ENCODE measurements around the gene ARHGAP6. TPM values are rescaled to one million over a fixed set of nuclear protein-coding genes. Genes with fewer than 3 reads are reported as not detected.
"Not testable (repeated sequence)": the region's sequence is repeated elsewhere in the genome, so short reads cannot be mapped to it uniquely, and the experiment has no call there.

ARHGAP6 gene
- total RNA-seq, 1 experiment from 2014 or later = not detected

DNA sequence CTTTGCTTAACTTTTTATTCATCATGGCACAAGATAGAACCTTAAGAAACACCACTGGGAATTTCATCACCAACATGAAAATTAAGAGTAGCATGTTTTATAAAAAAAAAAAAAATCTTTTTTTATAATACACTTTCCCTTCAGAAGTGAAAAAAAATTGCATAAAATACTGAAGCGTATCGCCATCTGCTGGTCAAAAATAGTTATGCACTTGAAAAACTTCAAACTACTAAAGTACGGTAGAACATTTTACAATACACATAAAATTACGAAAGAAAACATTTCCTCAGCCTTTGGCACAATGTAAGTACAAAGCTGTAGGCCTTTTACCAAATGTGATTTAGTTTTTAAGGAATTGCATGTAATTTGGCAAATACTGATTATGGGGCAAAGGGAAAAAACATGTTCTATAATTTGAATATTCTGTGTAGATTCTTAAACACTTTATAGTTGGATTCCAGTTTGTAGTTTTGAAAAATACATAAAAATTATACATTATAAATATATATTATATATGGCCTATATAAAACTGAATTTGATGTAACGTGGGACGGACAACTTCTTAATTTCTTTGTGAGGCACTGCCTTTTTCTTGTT is 528.1 kb downstream of the ARHGAP6 start:
- no peak overlapping the region for H3K4me2 ChIP-seq (ENCODE audit: low read depth, low read length, poor library complexity, severe bottlenecking)
- H3K9ac ChIP-seq (ENCODE audit: low read length) = no peak overlapping the region
- H4K20me1 ChIP-seq (ENCODE audit: insufficient read depth, low read depth, low read length) = no peaks in the 10 kb centered on the region
- no peaks in the 10 kb centered on the region for H3K36me3 ChIP-seq (ENCODE audit: insufficient read depth, low read length)
- H3K9me2 ChIP-seq (replicated peaks; ENCODE audit: insufficient read depth, low read length) = no peaks in the 10 kb centered on the region
- H3K27ac ChIP-seq (ENCODE audit: low read length) = no peak overlapping the region
- no peaks in the 10 kb centered on the region for H3K9me3 ChIP-seq (ENCODE audit: low read length)
- H3K27me3 ChIP-seq (ENCODE audit: low read length) = no peaks in the 10 kb centered on the region
- H3K4me3 ChIP-seq (ENCODE audit: low read length) = no peak overlapping the region
- no peak overlapping the region for H2AFZ ChIP-seq (ENCODE audit: low read length)
- peak; percentile 79 for DNase-seq
- H3K79me2 ChIP-seq (ENCODE audit: low read length) = no peaks in the 10 kb centered on the region
- H3K4me1 ChIP-seq (ENCODE audit: low read length) = peaks cover 12% of the 10 kb centered on the region

DNA sequence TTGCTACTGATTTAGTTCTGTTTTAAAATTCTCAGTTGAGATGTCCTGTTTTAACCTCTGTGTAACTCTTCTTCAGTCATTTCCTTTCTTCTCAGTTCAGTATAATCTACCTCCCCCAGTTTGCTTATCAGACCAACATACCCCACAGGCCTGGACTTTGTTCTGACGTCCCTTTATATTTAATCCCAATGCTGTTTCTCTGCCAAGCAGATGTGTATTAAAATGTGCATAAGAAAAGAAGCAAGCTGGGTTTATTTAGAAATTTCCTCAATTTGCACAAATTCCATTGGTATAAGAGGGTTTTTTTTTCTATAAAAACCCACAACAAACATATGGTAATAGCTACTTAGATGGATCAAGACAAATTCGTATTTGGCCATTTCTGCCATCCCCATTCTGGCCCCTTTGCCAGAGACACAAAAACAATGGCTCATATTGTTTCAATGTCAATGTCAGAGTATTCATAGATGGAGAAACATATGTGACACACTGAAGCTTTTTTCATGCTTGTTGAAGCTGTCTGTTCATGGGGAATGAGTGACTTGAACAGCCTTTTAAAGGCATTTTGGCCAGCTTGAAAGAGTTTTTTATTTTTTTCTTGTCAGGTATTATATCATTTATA is 530.0 kb downstream of the ARHGAP6 start:
- Histone ChIP-seq H3K36me3 (ENCODE audit: insufficient read depth, low read length) (no peaks in the 10 kb centered on the region), H3K9ac (ENCODE audit: low read length) (no peak overlapping the region), H3K79me2 (ENCODE audit: low read length) (no peaks in the 10 kb centered on the region), H3K9me3 (ENCODE audit: low read length) (no peaks in the 10 kb centered on the region), H3K27me3 (ENCODE audit: low read length) (no peaks in the 10 kb centered on the region), H3K4me1 (ENCODE audit: low read length) (peaks cover 12% of the 10 kb centered on the region), H2AFZ (ENCODE audit: low read length) (no peak overlapping the region), H3K4me3 (ENCODE audit: low read length) (no peak overlapping the region), H4K20me1 (ENCODE audit: insufficient read depth, low read depth, low read length) (no peaks in the 10 kb centered on the region), H3K4me2 (ENCODE audit: low read depth, low read length, poor library complexity, severe bottlenecking) (no peak overlapping the region), H3K9me2 (replicated peaks; ENCODE audit: insufficient read depth, low read length) (no peaks in the 10 kb centered on the region), H3K27ac (ENCODE audit: low read length) (no peak overlapping the region)
- DNase-seq = no peak

DNA sequence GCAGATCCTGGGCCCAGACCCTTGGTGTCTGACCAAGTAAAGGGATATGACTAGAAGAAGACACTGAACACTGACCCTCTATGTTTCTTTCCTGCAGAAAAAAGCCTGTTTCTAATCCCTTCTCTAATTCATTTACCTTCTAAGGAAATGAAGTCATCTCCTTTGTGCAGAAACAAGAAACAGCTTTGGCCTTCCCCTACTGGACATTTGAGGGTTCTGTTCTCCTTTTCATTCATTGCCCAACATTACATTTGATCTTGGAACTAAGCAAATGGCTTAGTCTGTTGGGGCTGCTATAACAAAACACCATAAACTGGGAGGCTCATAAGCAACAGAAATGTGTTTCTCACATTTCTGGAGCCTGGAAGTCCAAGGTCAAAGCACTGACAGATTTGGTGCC is 534.6 kb downstream of the ARHGAP6 start:
- no peaks in the 10 kb centered on the region for H3K36me3 ChIP-seq (ENCODE audit: insufficient read depth, low read length)
- no peak overlapping the region for H3K4me2 ChIP-seq (ENCODE audit: low read depth, low read length, poor library complexity, severe bottlenecking)
- H3K27me3 ChIP-seq (ENCODE audit: low read length) = no peaks in the 10 kb centered on the region
- no peak overlapping the region for H3K27ac ChIP-seq (ENCODE audit: low read length)
- DNase-seq = no peak
- no peaks in the 10 kb centered on the region for H4K20me1 ChIP-seq (ENCODE audit: insufficient read depth, low read depth, low read length)
- peaks cover 3% of the 10 kb centered on the region; the same call in 1 of the 2 replicates for H3K9me3 ChIP-seq (ENCODE audit: low read length)
- H3K4me1 ChIP-seq (ENCODE audit: low read length) = peaks cover 12% of the 10 kb centered on the region
- no peaks in the 10 kb centered on the region for H3K79me2 ChIP-seq (ENCODE audit: low read length)
- H3K4me3 ChIP-seq (ENCODE audit: low read length) = no peak overlapping the region
- no peak overlapping the region for H2AFZ ChIP-seq (ENCODE audit: low read length)
- no peaks in the 10 kb centered on the region for H3K9me2 ChIP-seq (replicated peaks; ENCODE audit: insufficient read depth, low read length)
- no peak overlapping the region for H3K9ac ChIP-seq (ENCODE audit: low read length)

DNA sequence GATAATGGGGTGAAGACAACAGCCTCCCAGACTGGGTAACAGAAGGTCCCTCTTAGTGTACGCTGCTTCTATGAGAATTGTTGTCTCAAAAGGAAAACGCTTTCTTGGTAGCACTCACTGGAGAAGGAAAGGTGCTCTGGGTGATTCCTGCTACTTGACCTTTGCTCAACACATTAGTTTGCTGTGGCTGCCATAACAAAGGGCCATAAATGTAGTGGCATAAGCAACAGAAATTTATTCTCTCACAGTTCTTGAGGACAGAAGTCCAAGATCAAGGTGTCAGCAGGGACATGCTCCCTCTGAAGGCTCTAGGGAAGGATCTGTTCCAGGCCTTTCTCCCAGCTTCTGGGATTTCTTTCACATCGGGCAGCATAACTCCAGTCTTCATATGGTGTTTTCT is 535.6 kb downstream of the ARHGAP6 start:
- Histone ChIP-seq H3K4me2 (ENCODE audit: low read depth, low read length, poor library complexity, severe bottlenecking) (no peak overlapping the region), H3K9me2 (replicated peaks; ENCODE audit: insufficient read depth, low read length) (no peaks in the 10 kb centered on the region), H3K9ac (ENCODE audit: low read length) (no peak overlapping the region), H3K4me3 (ENCODE audit: low read length) (no peak overlapping the region), H4K20me1 (ENCODE audit: insufficient read depth, low read depth, low read length) (no peaks in the 10 kb centered on the region), H3K27me3 (ENCODE audit: low read length) (no peaks in the 10 kb centered on the region), H3K4me1 (ENCODE audit: low read length) (peaks cover 12% of the 10 kb centered on the region), H3K79me2 (ENCODE audit: low read length) (no peaks in the 10 kb centered on the region), H3K27ac (ENCODE audit: low read length) (no peak overlapping the region), H3K36me3 (ENCODE audit: insufficient read depth, low read length) (no peaks in the 10 kb centered on the region), H3K9me3 (ENCODE audit: low read length) (peaks cover 3% of the 10 kb centered on the region; the same call in 1 of the 2 replicates), H2AFZ (ENCODE audit: low read length) (no peak overlapping the region)
- no peak for DNase-seq

DNA sequence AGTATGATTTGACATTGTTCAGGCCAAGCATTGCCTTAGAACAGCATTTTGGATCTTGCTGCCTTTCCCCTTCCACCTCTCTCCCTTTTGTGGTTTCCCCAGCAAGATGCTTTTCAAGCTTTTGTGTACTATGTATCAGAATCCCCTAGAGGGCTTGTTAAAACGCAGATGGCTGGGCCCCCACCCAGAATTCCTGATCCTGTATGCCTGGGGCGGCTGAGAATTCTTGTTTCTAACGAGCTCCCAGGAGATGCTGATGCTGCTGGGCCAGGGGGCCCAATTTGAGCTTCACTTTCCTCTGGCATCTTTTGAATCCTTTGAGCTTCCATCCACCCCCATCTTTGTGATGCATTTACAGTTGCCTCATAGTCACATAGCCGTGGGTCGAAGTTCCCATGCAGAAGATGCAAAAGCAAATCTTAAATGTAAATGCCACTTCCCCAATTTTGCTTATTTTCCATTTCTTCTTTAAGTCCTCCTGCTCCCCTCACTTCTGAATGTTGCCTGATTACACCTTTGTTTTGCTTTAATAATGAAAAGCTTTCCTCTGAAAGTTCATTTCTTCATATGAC is 536.1 kb downstream of the ARHGAP6 start:
- peaks cover 12% of the 10 kb centered on the region for H3K4me1 ChIP-seq (ENCODE audit: low read length)
- no peaks in the 10 kb centered on the region for H4K20me1 ChIP-seq (ENCODE audit: insufficient read depth, low read depth, low read length)
- no peak overlapping the region for H2AFZ ChIP-seq (ENCODE audit: low read length)
- H3K79me2 ChIP-seq (ENCODE audit: low read length) = no peaks in the 10 kb centered on the region
- no peak overlapping the region for H3K4me2 ChIP-seq (ENCODE audit: low read depth, low read length, poor library complexity, severe bottlenecking)
- DNase-seq = no peak
- H3K27ac ChIP-seq (ENCODE audit: low read length) = no peak overlapping the region
- H3K27me3 ChIP-seq (ENCODE audit: low read length) = no peaks in the 10 kb centered on the region
- peaks cover 3% of the 10 kb centered on the region; the same call in 1 of the 2 replicates for H3K9me3 ChIP-seq (ENCODE audit: low read length)
- no peak overlapping the region for H3K4me3 ChIP-seq (ENCODE audit: low read length)
- H3K36me3 ChIP-seq (ENCODE audit: insufficient read depth, low read length) = no peaks in the 10 kb centered on the region
- no peak overlapping the region for H3K9ac ChIP-seq (ENCODE audit: low read length)
- H3K9me2 ChIP-seq (replicated peaks; ENCODE audit: insufficient read depth, low read length) = no peaks in the 10 kb centered on the region

DNA sequence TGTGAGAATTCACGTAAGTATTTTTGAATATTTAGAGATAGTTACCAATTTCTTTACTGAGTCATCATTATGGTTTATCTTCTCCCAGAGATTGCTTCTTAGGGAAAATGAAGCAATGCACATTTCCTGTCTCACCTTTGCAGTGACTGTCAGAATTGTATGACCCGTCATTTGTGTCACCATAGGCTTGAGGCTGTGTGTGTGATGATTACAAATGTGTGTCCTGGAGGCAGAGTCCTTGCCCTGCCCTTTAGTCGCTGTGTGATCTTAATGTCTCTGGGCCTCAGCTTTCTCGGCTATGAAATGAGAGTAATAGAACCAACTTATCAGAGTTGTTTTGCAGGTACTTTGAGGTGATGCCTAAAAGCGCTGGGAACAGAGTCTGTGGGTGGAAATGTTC is 540.7 kb downstream of the ARHGAP6 start:
- Histone ChIP-seq H3K9me3 (ENCODE audit: low read length) (peaks cover 3% of the 10 kb centered on the region; the same call in 1 of the 2 replicates), H3K9ac (ENCODE audit: low read length) (no peak overlapping the region), H3K4me2 (ENCODE audit: low read depth, low read length, poor library complexity, severe bottlenecking) (no peak overlapping the region), H3K9me2 (replicated peaks; ENCODE audit: insufficient read depth, low read length) (no peaks in the 10 kb centered on the region), H3K36me3 (ENCODE audit: insufficient read depth, low read length) (no peaks in the 10 kb centered on the region), H3K27ac (ENCODE audit: low read length) (no peak overlapping the region), H3K4me1 (ENCODE audit: low read length) (no peaks in the 10 kb centered on the region), H3K27me3 (ENCODE audit: low read length) (no peaks in the 10 kb centered on the region), H4K20me1 (ENCODE audit: insufficient read depth, low read depth, low read length) (no peaks in the 10 kb centered on the region), H3K4me3 (ENCODE audit: low read length) (no peak overlapping the region), H2AFZ (ENCODE audit: low read length) (no peak overlapping the region), H3K79me2 (ENCODE audit: low read length) (no peaks in the 10 kb centered on the region)
- no peak for DNase-seq

DNA sequence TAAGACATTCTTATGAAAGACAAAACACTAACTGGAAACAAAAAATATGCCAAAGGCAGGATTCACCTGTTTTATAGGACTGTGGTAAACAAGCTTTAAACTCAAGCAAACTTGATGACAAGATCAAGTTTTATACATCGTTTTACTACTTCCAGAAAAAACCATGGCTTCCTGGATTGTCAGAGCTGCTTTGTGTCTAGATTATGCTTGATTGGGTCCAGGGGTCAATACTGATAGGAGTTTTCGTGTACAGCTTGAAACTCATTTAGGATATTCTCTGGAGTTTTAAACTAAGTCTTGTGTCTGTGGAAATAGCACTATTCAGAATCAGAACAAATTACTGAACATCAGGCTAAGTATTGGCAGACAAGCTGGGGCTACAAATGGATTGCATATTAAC is 541.6 kb downstream of the ARHGAP6 start:
- no peaks in the 10 kb centered on the region for H3K27me3 ChIP-seq (ENCODE audit: low read length)
- H3K79me2 ChIP-seq (ENCODE audit: low read length) = no peaks in the 10 kb centered on the region
- peaks cover 3% of the 10 kb centered on the region; the same call in 1 of the 2 replicates for H3K9me3 ChIP-seq (ENCODE audit: low read length)
- no peaks in the 10 kb centered on the region for H4K20me1 ChIP-seq (ENCODE audit: insufficient read depth, low read depth, low read length)
- H3K4me1 ChIP-seq (ENCODE audit: low read length) = no peaks in the 10 kb centered on the region
- H3K4me2 ChIP-seq (ENCODE audit: low read depth, low read length, poor library complexity, severe bottlenecking) = no peak overlapping the region
- no peak for DNase-seq
- H3K36me3 ChIP-seq (ENCODE audit: insufficient read depth, low read length) = no peaks in the 10 kb centered on the region
- H3K9me2 ChIP-seq (replicated peaks; ENCODE audit: insufficient read depth, low read length) = no peaks in the 10 kb centered on the region
- no peak overlapping the region for H3K4me3 ChIP-seq (ENCODE audit: low read length)
- H2AFZ ChIP-seq (ENCODE audit: low read length) = no peak overlapping the region
- no peak overlapping the region for H3K9ac ChIP-seq (ENCODE audit: low read length)
- no peak overlapping the region for H3K27ac ChIP-seq (ENCODE audit: low read length)

DNA sequence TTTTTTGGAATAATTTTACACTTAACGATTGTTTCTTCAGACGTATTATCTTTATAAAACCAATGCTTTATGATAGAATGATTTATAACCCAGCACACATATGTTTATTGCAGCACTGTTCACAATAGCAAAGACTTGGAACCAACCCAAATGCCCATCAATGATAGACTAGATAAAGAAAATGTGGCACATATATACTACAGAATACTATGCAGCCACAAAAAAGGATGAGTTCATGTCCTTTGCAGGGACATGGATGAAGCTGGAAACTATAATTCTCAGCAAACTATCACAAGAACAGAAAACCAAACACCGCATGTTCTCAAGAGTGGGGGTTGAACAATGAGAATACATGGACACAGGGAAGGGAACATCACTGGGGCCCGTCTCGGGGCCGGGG is 542.6 kb downstream of the ARHGAP6 start:
- not testable (repeated sequence) for H3K4me1 ChIP-seq (ENCODE audit: low read length); H3K79me2 ChIP-seq (ENCODE audit: low read length); H3K9me3 ChIP-seq (ENCODE audit: low read length); H3K27me3 ChIP-seq (ENCODE audit: low read length); DNase-seq; H3K9me2 ChIP-seq (replicated peaks; ENCODE audit: insufficient read depth, low read length); H4K20me1 ChIP-seq (ENCODE audit: insufficient read depth, low read depth, low read length); H3K9ac ChIP-seq (ENCODE audit: low read length); H2AFZ ChIP-seq (ENCODE audit: low read length); H3K27ac ChIP-seq (ENCODE audit: low read length); H3K4me2 ChIP-seq (ENCODE audit: low read depth, low read length, poor library complexity, severe bottlenecking); H3K4me3 ChIP-seq (ENCODE audit: low read length); H3K36me3 ChIP-seq (ENCODE audit: insufficient read depth, low read length)

Measured in Karpas-422 (cell line).